GM18499 (cell line): Measurements from ENCODE around the gene PTPN11.

Experiments
- ATAC-seq: cut with Tn5 transposase; IDR thresholded peaks from one replicate; pipeline ENCODE4 v1.9.1; 2021; ENCODE audit warnings: moderate number of reproducible peaks; ENCODE audit not compliant: insufficient read depth, unreplicated experiment

Gene PTPN11

GRCh38 chr12:112535637-112536366 is 117.1 kb downstream of the PTPN11 start:
- ATAC-seq: no peak

DNA sequence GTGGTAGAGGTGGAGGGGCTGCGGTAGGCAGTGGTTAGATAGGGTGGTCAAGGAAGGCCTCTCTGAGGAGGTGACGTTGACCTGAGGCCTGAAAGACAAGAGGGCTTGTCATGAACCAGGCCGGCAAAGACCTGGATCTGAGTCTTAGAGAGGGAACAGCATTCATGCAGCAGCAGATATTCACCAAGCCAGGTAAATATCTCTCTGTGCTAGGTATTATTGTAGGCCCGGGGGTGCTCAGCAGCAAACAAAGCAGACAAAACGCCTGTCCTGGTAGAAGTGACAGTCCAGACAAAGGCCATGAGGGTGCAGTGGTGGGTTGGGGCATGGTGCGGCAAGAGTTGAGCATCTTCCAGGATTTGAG is 117.6 kb downstream of the PTPN11 start:
- no peak for ATAC-seq

- ATAC-seq: no peak
Observed at GRCh38 chr12:112537710-112538396, 119.1 kb downstream of the PTPN11 start.

DNA sequence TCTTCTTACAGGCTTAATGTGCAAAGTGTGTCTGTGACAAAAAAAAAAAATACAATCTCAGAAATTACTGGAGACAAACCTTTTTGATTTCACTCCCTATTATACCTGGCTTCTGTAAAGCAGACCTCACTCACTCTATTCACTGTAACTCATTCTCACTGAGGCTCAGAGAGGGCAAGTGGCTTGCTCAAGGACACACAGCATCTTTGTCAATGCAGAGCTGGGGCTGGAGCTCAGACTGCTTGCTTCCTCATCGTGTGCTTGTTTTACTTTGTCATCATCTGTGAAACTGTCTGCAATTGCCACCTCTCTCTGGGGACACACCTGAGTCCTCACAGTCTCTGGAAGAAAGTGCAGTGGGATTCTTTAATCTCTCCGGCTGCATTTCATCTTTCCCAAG is 120.0 kb downstream of the PTPN11 start:
- ATAC-seq: no peak

DNA sequence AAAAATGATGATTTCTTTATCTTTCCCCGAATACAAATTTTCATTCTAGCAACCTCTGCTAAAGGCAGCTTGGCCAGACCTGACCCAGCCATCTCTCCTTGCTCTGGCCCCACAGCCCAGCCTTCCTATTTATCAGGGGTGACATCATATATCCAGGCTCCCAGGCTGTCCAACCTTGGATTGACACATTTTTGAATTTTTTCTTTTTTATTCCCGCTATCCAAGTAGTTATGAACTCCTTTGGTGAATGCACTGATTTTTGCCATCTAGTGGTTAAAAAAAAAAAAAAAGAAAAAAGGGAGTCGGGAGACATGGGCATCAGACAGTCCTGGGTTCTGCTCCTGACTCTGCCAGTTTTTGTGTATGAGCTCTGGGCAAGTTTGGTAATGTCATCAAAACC is 120.5 kb downstream of the PTPN11 start:
- no peak for ATAC-seq

DNA sequence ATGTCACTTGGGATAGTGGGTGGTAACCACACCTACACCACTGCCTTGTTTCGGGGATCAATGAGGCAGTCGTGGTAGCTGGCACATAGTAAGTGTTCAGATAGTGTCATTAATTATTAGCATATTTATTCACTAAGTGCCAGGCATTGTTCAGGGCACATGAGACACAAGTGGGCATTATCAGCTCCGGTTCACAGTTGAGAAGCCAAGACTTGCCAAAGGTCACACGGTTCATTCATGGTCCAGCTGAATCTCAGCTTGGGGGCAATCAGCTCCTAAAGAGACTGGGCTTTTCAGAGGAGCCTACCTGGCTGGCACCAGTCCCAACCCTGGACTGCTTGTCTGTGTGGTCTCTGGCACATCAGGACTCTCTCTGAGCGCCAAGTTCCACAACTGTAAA is 121.3 kb downstream of the PTPN11 start:
- no peak for ATAC-seq

GRCh38 chr12:112543751-112544150 is 125.0 kb downstream of the PTPN11 start:
- no peak for ATAC-seq

DNA sequence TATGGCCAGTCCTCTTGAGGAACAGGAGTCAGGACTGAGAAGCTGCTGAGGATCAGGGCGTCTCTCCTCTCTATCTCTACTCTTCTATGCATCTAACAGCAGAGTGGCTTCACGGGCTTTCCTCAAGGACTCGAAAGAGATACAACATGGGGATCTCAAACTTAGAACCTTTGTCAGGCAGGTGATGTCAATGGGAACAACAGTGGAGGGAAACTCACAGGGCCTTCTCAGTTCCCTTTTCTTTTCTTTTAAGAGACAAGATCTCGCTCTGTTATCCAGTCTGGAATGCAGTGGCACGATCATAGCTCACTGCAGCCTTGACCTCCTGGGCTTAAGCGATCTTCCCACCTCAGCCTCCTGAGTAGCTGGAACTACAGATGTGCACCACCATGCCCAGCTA is 127.6 kb downstream of the PTPN11 start:
- no peak for ATAC-seq

GRCh38 chr12:112546996-112547395 is 128.2 kb downstream of the PTPN11 start:
- ATAC-seq: no peak

GRCh38 chr12:112549031-112549430 is 130.3 kb downstream of the PTPN11 start:
- ATAC-seq: no peak

DNA sequence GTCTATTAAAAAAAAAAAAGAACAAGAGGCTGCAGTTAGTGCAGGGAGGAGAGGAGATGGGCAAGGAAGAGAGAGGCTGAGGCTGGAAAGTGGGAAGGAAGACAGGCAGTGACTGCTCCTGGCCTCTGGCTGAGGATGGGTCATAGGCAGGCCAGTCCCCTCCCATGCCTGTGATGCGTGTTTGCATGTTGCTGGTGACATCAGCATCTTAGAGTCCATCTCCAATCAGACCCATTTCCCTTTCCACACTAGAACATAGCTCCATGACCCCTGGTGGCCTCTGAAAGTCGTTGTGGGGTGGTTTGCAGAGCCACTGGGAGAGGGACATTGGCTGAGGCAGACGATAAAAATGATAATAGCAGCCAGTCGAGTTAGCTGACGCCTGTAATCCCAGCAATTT is 132.9 kb downstream of the PTPN11 start:
- ATAC-seq: no peak

- no peak for ATAC-seq
Observed at GRCh38 chr12:112555621-112556233, 137.0 kb downstream of the PTPN11 start.

DNA sequence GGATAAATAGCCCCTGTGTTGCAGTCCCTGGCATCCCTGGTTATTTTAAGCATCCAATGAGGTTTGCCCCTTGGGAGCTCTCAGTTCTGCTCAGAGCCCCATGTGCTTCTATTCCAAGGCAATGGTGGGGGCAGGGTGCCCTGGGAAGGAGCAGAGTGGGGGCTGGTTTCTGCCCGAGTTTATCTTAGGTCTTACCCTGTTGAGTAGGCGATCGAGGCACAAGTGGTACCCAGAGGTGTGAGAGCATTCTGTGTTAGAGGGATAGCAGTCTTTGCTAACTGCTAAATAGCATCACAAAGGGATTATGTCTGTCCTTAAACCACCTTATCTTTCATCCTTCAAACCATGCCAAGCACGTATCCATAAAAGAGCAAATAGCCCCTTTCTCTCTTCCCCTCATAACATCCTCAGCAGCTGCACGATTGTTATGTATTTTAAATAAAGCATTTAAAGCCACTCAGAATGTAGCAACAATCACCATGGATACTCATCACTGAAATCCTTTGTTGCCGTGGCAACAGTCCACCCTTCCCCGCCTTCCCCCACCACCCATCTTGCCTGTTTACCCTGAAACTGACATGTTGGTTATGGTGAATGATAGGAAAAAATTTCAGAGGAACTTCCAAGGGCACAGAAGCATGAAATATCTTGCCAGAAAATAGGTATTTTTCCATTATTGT is 139.3 kb downstream of the PTPN11 start:
- no peak for ATAC-seq
